AG10803 (cell line): ENCODE measurements around the gene COMMD9.

Experiments
- DNase-seq: peaks from one replicate; pipeline ENCODE4 v3.0.0; 2010; ENCODE audit warnings: low read depth
- H3K4me3 ChIP-seq: 2 replicates; pipeline ENCODE4 v1.5.1; 2011; ENCODE audit warnings: mild to moderate bottlenecking, low read length, control low read depth
- TF ChIP-seq, protein P1 (sequence below): conservative IDR thresholded peaks from 2 replicates; pipeline ENCODE4 v1.5.1; 2011; ENCODE audit warnings: mild to moderate bottlenecking, low read length, control low read depth, inconsistent platforms

COMMD9 gene

DNA sequence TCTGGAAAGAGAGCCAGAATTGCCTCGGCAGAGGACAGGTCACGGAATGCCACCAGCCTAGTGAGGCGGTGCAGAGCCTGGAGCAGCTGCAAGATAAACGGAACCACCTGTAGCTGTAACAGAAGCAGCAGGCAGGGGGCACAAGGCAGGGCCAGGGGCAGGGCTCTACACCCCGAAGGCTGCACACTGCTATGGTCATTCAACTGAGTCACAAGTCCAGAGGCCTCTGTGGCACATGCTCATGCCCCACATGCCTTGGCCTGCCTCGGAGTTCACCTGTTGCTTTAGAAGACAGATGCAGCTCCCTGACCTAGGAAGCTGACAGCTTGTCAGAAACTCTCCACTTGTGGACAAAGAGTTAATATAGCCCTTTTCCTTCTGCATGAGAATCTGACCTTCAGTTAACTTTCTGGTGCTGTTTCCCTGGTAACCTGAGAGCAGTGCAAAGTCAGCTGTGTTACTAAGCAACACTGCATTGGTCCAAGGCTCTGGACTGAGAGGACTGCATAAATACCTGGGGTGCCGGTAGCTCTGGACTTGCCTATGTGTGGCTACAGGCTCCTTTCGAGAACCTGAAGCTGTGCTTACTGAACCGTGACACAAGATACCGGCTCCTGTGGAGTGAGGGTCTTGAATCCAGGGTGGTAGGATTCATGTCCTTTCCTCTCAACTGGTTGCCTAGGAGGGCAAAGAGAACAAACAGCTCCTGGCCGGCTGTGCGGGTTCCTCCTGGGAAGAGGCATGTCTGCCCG is 10.5 kb downstream of the COMMD9 start:
- no peak overlapping the region for H3K4me3 ChIP-seq
- no peak for DNase-seq
- TF ChIP-seq, protein P1, sequence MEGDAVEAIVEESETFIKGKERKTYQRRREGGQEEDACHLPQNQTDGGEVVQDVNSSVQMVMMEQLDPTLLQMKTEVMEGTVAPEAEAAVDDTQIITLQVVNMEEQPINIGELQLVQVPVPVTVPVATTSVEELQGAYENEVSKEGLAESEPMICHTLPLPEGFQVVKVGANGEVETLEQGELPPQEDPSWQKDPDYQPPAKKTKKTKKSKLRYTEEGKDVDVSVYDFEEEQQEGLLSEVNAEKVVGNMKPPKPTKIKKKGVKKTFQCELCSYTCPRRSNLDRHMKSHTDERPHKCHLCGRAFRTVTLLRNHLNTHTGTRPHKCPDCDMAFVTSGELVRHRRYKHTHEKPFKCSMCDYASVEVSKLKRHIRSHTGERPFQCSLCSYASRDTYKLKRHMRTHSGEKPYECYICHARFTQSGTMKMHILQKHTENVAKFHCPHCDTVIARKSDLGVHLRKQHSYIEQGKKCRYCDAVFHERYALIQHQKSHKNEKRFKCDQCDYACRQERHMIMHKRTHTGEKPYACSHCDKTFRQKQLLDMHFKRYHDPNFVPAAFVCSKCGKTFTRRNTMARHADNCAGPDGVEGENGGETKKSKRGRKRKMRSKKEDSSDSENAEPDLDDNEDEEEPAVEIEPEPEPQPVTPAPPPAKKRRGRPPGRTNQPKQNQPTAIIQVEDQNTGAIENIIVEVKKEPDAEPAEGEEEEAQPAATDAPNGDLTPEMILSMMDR = no peak

DNA sequence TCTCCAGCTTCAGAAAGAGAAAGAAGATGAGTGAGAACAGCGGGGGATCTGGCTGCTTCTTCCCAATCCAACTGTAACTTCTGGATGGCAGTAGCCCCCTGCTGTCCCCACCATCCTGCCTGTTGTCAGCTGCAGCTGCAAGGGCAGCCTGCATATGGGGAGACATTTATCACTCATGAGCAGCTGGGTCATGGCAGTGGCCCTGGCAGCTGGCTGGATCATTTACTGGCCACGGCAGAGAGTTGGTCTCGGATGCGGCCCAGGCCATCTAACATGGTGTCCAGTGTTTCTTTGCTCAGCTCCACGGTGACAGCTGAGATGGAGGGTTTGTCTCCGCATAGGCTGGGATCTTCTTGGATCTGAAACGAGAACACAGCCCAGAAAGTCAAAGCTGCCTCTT is 14.8 kb downstream of the COMMD9 start:
- no peak for DNase-seq
- TF ChIP-seq, protein P1 = no peak
- H3K4me3 ChIP-seq = no peak overlapping the region

DNA sequence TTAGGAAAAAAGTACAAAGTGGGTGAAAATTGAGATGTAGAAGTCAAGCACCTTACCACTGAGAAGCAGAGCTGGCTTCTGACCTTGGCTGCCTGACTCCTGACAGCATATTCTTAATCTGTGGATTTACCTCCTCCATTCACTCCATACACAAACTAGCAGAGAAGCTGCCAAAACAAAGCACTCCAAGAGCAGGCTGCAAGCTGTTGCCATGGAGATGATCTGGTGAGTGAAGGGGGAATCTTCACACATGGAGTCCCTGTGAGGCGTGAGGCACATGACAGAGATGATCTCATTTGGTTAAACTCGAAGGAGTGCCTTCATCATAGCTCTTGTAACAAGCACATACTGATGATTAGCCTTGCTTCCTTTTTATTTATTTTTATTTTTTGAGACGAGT is 16.1 kb downstream of the COMMD9 start:
- DNase-seq = no peak
- no peak overlapping the region for H3K4me3 ChIP-seq
- TF ChIP-seq, protein P1 = no peak

DNA sequence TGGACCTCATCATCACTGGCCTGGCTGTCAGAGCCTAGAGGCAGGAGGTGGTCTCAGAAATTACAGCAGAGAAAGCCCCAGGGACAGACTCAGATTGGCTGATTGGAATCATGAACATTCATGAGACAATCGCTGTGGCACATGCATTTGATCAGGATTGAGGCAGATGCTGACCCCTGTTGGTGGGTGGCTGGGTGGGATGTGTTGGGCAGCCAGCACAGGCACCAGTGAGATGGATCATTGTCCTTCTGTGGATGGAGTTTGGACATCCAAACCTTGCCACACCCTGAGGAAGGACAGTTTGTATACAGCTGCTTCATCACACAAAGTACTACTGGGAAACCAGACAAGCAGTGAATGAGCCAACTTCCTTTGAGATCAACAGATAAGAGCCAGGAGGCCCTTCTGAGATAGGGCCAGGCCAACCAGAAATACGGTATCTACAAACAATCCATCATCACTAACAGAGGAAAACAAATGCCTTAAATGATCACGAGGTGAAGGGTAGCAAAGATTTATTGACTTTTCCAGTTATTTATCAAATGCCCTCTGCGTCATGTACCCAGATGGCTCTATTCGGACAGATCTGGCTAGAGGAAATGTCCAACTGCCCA is 17.3 kb downstream of the COMMD9 start:
- H3K4me3 ChIP-seq = no peak overlapping the region
- TF ChIP-seq, protein P1 = no peak
- no peak for DNase-seq

DNA sequence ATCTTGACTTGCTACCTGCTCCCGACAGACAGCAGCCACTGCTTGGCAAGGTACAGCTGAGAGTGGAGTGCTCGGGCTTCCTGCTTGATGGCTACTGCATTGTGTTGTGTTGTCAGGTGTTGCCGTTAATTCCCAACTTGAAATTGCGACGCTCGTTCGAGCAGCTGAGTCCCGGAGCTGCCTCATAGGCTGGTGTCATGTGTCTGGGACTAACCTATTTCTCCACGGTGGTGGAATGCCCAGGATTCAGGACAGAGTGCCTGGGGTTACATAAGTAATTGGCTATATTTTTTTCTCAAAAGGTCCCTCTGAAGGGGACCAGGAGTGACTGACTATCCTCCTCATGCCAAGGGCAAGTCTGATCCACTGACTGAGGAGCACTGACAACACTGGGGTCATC is 18.5 kb downstream of the COMMD9 start:
- TF ChIP-seq, protein P1 = no peak
- no peak overlapping the region for H3K4me3 ChIP-seq
- no peak for DNase-seq

DNA sequence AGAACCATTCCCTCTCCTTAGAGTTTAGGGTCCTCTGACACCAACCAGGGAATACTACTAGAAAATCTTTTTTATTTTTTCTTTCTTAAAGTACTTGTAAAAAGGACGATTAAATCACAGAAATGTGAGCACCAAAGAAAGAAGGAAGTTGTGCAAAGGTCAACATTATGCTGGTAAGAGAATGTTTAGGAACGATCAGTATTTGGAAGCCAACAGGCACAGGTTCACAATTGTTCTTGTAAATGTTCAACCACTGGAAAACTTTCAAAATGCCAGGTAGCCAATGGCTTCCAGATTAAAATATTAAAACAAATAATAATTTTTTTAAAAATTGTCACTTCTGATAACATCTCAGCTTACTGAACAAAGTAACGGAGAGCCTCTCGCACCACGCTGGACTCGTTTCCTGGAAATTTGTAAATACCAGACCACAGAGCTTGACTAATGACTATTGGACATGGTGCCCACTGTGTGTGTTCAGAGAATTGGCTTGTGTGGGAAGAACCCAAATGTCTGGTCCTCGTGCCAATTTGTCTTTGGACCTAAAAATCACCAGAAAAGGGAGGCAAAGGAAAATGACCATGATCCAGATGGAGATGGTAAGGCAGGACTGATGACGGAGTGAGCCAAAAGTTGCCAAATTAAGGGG is 20.8 kb downstream of the COMMD9 start:
- DNase-seq = no peak
- TF ChIP-seq, protein P1 = no peak
- H3K4me3 ChIP-seq = no peak overlapping the region
